ENCODE data around the gene MYOM1.
"Not testable (repeated sequence)": the region's sequence is repeated elsewhere in the genome, so short reads cannot be mapped to it uniquely, and the experiment has no call there.

The MYOM1 gene

GRCh38 chr18:3051718-3052410 is 167.9 kb downstream of the MYOM1 start:
- peak; percentile 30 for DNase-seq

GRCh38 chr18:3049897-3050454 is 169.8 kb downstream of the MYOM1 start:
- not testable (repeated sequence) for DNase-seq

- DNase-seq: no peak
Observed at GRCh38 chr18:3048820-3049349, 170.9 kb downstream of the MYOM1 start.

GRCh38 chr18:3048121-3048520 is 171.6 kb downstream of the MYOM1 start:
- no peak for DNase-seq

- DNase-seq: no peak
Observed at GRCh38 chr18:3046216-3046808, 173.5 kb downstream of the MYOM1 start.

GRCh38 chr18:3044931-3045698 is 174.7 kb downstream of the MYOM1 start:
- peak; percentile 59 for DNase-seq

- no peak for DNase-seq
Observed at GRCh38 chr18:3042379-3042778, 177.4 kb downstream of the MYOM1 start.

- no peak for DNase-seq
Observed at GRCh38 chr18:3041843-3042242, 177.9 kb downstream of the MYOM1 start.

- no peak for DNase-seq
Observed at GRCh38 chr18:3040881-3041280, 178.9 kb downstream of the MYOM1 start.

- no peak for DNase-seq
Observed at GRCh38 chr18:3040173-3040572, 179.6 kb downstream of the MYOM1 start.

- DNase-seq: peak; percentile 54
Observed at GRCh38 chr18:3037423-3037915, 182.3 kb downstream of the MYOM1 start.

- no peak for DNase-seq
Observed at GRCh38 chr18:3036108-3036507, 183.7 kb downstream of the MYOM1 start.

GRCh38 chr18:3035635-3036034 is 184.1 kb downstream of the MYOM1 start:
- no peak for DNase-seq

GRCh38 chr18:3032721-3033120 is 187.0 kb downstream of the MYOM1 start:
- no peak for DNase-seq

- no peak for DNase-seq
Observed at GRCh38 chr18:3029215-3029952, 190.4 kb downstream of the MYOM1 start.

- not testable (repeated sequence) for DNase-seq
Observed at GRCh38 chr18:3028115-3028514, 191.7 kb downstream of the MYOM1 start.

- no peak for DNase-seq
Observed at GRCh38 chr18:3027370-3027891, 192.3 kb downstream of the MYOM1 start.

- DNase-seq: no peak
Observed at GRCh38 chr18:3025544-3025943, 194.2 kb downstream of the MYOM1 start.

GRCh38 chr18:3023603-3024002 is 196.2 kb downstream of the MYOM1 start:
- not testable (repeated sequence) for DNase-seq
